Type B pancreatic cell (in vitro differentiated cells): ENCODE results near the gene HABP4. TPM values are rescaled to one million over a fixed set of nuclear protein-coding genes. Genes with fewer than 3 reads are reported as not detected.

ENCODE experiments used
- DNase-seq: peaks from one replicate; pipeline ENCODE4 v3.0.0; 2021; ENCODE audit warnings: mixed read lengths; ENCODE audit not compliant: unreplicated experiment; ENCODE audit errors: extremely low spot score
- H3K27ac Mint-ChIP-seq: 2 replicates; pipeline ENCODE4 v1.8.0; 2021; ENCODE audit warnings: mild to moderate bottlenecking, mixed read lengths
- H3K27me3 Mint-ChIP-seq: 2 replicates; pipeline ENCODE4 v1.8.0; 2021; ENCODE audit warnings: mixed read lengths
- H3K36me3 Mint-ChIP-seq: 2 replicates; pipeline ENCODE4 v1.8.0; 2021; ENCODE audit warnings: mixed read lengths
- H3K4me1 Mint-ChIP-seq: one replicate; pipeline ENCODE4 v1.8.0; 2021; ENCODE audit warnings: mixed read lengths; ENCODE audit not compliant: unreplicated experiment
- H3K4me3 Mint-ChIP-seq: 2 replicates; pipeline ENCODE4 v1.8.0; 2021; ENCODE audit warnings: mild to moderate bottlenecking, mixed read lengths
- H3K9me3 Mint-ChIP-seq: 2 replicates; pipeline ENCODE4 v1.8.0; 2021; ENCODE audit warnings: mixed read lengths
- CTCF ChIP-seq: fragments of 200-600 bp; sonication (generic); conservative IDR thresholded peaks from 2 replicates; pipeline ENCODE4 v1.5.0; 2021; ENCODE audit warnings: antibody characterized with exemption, mild to moderate bottlenecking
- total RNA-seq: library from RNA; stranded (reverse); gene quantifications from 2 replicates; pipeline ENCODE4 v1.2.1, GENCODE V29; 2021; ENCODE audit warnings: low replicate concordance

HABP4 gene
- total RNA-seq, 1 donor from 2014 or later, result 19.4 TPM

DNA sequence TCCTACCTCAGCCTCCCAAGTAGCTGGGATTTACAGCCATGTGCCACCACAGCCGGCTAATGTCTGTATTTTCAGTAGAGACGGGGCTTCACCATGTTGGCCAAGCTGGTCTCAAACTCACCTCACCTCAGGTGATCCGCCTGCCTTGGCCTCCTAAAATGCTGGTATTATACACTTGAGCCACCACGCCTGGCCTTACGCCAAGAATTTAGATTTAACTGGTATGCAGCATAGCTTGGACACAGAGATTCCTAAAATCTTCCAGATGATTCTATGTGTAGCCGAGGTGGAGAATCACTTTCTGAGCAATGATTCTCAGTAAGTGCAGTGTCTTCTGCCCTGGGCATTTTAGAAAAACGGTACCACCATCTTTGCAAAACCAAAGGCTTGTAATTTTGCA, 74.1 kb downstream of the HABP4 start:
- H3K27me3 Mint-ChIP-seq, result no peaks in the 10 kb centered on the region
- H3K4me1 Mint-ChIP-seq, result no peaks in the 10 kb centered on the region
- no peak overlapping the region for H3K4me3 Mint-ChIP-seq
- no peak overlapping the region for H3K27ac Mint-ChIP-seq
- peaks cover 41% of the 10 kb centered on the region for H3K36me3 Mint-ChIP-seq
- no peak for DNase-seq
- TF ChIP-seq CTCF, result no peak
- H3K9me3 Mint-ChIP-seq, result no peaks in the 10 kb centered on the region

DNA sequence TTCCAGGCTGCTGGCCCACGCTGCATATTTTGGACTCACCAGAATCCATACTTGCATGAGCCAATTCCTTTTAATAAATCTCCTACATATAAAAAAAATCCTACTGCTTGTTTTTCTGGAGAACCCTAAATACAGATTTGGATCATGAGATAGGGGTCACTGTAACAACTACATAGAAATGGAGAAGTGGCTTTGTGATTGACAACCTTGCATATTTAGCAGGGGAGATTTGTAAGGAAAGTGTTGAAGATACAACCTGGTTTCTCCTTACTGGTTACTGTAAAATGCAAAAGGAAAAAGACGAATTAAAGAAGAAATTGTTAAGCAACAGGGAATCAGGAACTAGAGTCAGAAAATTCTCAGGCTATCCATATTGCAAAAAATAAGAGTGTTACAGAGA, 74.8 kb downstream of the HABP4 start:
- H3K4me3 Mint-ChIP-seq, result no peak overlapping the region
- no peak for TF ChIP-seq CTCF

GRCh38 chr9:96532173-96532572, 82.2 kb downstream of the HABP4 start:
- Mint-ChIP-seq H3K4me3 (no peak overlapping the region), H3K36me3 (peaks cover 39% of the 10 kb centered on the region), H3K27ac (no peak overlapping the region), H3K27me3 (no peaks in the 10 kb centered on the region), H3K9me3 (no peaks in the 10 kb centered on the region), H3K4me1 (no peaks in the 10 kb centered on the region)
- TF ChIP-seq CTCF, result no peak
- DNase-seq, result no peak

More for the DNA sequence above, 74.8 kb downstream of the HABP4 start:
- Mint-ChIP-seq H3K4me1 (no peaks in the 10 kb centered on the region), H3K36me3 (peaks cover 41% of the 10 kb centered on the region), H3K27me3 (no peaks in the 10 kb centered on the region), H3K9me3 (no peaks in the 10 kb centered on the region), H3K27ac (no peak overlapping the region)
- no peak for DNase-seq

DNA sequence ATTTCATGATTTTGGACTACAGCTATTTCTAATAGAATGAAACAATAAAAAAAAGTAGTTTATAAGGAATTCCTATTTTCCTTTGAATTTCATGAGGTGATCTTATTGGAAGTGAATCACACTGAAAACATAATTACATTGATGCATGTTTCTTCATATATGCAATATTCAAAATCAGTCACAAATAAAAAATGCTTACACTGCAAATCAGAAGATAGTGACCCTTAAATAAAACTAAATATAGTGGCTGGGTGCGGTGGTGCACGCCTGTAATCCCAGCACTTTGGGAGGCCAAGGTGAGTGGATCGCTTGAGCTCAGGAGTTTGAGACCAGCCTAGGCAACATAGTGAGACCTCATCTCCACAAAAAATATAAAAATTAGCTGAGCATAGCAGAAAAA, 90.1 kb downstream of the HABP4 start:
- no peak for DNase-seq
- Mint-ChIP-seq H3K4me1 (no peaks in the 10 kb centered on the region), H3K36me3 (peaks cover 15% of the 10 kb centered on the region), H3K27ac (no peak overlapping the region), H3K27me3 (no peaks in the 10 kb centered on the region), H3K9me3 (no peaks in the 10 kb centered on the region), H3K4me3 (no peak overlapping the region)
- TF ChIP-seq CTCF, result no peak

Other genes with a start within 250 kb of the HABP4 start
- not detected in 2 replicates for gene HSD17B3, start 148.0 kb upstream of the HABP4 start, total RNA-seq
- gene SLC35D2, start 66.5 kb upstream of the HABP4 start, total RNA-seq, result 25.7 and 40.5 TPM in 2 replicates
- gene ZNF367, start 31.8 kb upstream of the HABP4 start, total RNA-seq, result 4.3 and 7.2 TPM in 2 replicates
- gene CDC14B, start 169.7 kb downstream of the HABP4 start, total RNA-seq, result 24.8 and 25.5 TPM in 2 replicates
- 5.6 and 7.5 TPM in 2 replicates for gene PRXL2C, start 205.1 kb downstream of the HABP4 start, total RNA-seq